Neural cell (in vitro differentiated cells): ENCODE measurements around the gene MGAT5. TPM values are rescaled to one million over a fixed set of nuclear protein-coding genes. Genes with fewer than 3 reads are reported as not detected.

Experiments
- H2AFZ ChIP-seq: fragments of 200-600, 300-800 bp; sonication (generic), shearing (Covaris generic); 2 replicates; pipeline ENCODE4 v1.6.0; 2014; ENCODE audit warnings: low read depth, mild to moderate bottlenecking, antibody characterized with exemption, low read length, moderate library complexity
- H3F3A ChIP-seq: fragments of 200-600 bp; shearing (Covaris generic); 2 replicates; pipeline ENCODE4 v1.6.1; 2016; ENCODE audit warnings: mild to moderate bottlenecking, moderate library complexity, mixed read lengths, antibody characterized with exemption, low read length; ENCODE audit not compliant: insufficient read depth, poor library complexity, severe bottlenecking
- H3K27ac ChIP-seq: fragments of 200-600, 300-800 bp; sonication (generic), shearing (Covaris generic); 2 replicates; pipeline ENCODE4 v1.5.1; 2014; ENCODE audit warnings: mild to moderate bottlenecking, low read length, moderate library complexity
- H3K27me3 ChIP-seq: fragments of 300-800, 200-600 bp; sonication (generic), shearing (Covaris generic); 2 replicates; pipeline ENCODE4 v1.6.0; 2014; ENCODE audit warnings: mild to moderate bottlenecking, low read depth, low read length, moderate library complexity; ENCODE audit not compliant: insufficient read depth
- H3K36me3 ChIP-seq: fragments of 300-800, 200-600 bp; sonication (generic), shearing (Covaris generic); 2 replicates; pipeline ENCODE4 v1.5.1; 2014; ENCODE audit warnings: mild to moderate bottlenecking, antibody characterized with exemption, low read length, moderate library complexity; ENCODE audit not compliant: insufficient read depth
- H3K4me2 ChIP-seq: fragments of 300-800, 200-600 bp; sonication (generic), shearing (Covaris generic); 2 replicates; pipeline ENCODE4 v1.6.0; 2014; ENCODE audit warnings: mild to moderate bottlenecking, low read length
- H3K4me3 ChIP-seq: fragments of 300-800, 200-600 bp; sonication (generic), shearing (Covaris generic); 2 replicates; pipeline ENCODE4 v1.5.1; 2014; ENCODE audit warnings: mild to moderate bottlenecking, low read length, moderate library complexity
- H3K79me2 ChIP-seq: fragments of 200-600 bp; shearing (Covaris generic); replicated peaks from 2 replicates; pipeline ENCODE4 v1.6.0; 2014; ENCODE audit warnings: mild to moderate bottlenecking, low read length, moderate library complexity; ENCODE audit not compliant: insufficient read depth
- H3K9ac ChIP-seq: fragments of 300-800, 200-600 bp; sonication (generic), shearing (Covaris generic); 2 replicates; pipeline ENCODE4 v1.6.1; 2016; ENCODE audit warnings: mild to moderate bottlenecking, low read length, mixed read lengths
- H3K9me2 ChIP-seq: fragments of 200-600 bp; shearing (Covaris generic); 2 replicates; pipeline ENCODE4 v1.6.1; 2016; ENCODE audit warnings: mild to moderate bottlenecking, low read length, mixed read lengths; ENCODE audit not compliant: insufficient read depth
- H3K9me3 ChIP-seq: fragments of 200-600, 300-800 bp; sonication (generic), shearing (Covaris generic); 2 replicates; pipeline ENCODE4 v1.6.1; 2016; ENCODE audit warnings: mild to moderate bottlenecking, mixed run types, low read length, moderate library complexity, mixed read lengths
- H4K20me1 ChIP-seq: fragments of 200-600 bp; shearing (Covaris generic); 2 replicates; pipeline ENCODE4 v1.6.1; 2016; ENCODE audit warnings: mild to moderate bottlenecking, mixed run types; ENCODE audit not compliant: insufficient read depth
- EP300 ChIP-seq: fragments of 450-650 bp; conservative IDR thresholded peaks from 2 replicates; pipeline ENCODE4 v1.6.1; 2014; ENCODE audit warnings: antibody characterized with exemption, mild to moderate bottlenecking, moderate library complexity; ENCODE audit not compliant: poor library complexity, severe bottlenecking
- EZH2 ChIP-seq: fragments of 200-600, 300-800 bp; shearing (Covaris generic), sonication (generic); IDR thresholded peaks from 2 replicates; pipeline ENCODE4 v1.6.1; 2014; ENCODE audit warnings: antibody characterized with exemption, low read length, borderline replicate concordance, mild to moderate bottlenecking; ENCODE audit not compliant: insufficient read depth, poor library complexity, severe bottlenecking
- MXI1 ChIP-seq: fragments of 450-650 bp; conservative IDR thresholded peaks from 2 replicates; pipeline ENCODE4 v1.6.1; 2014; ENCODE audit warnings: antibody characterized with exemption, mild to moderate bottlenecking; ENCODE audit not compliant: poor library complexity, severe bottlenecking
- POLR2AphosphoS5 ChIP-seq: IDR thresholded peaks from 2 replicates; pipeline ENCODE4 v1.6.1; 2012
- RAD21 ChIP-seq: fragments of 450-650 bp; conservative IDR thresholded peaks from 2 replicates; pipeline ENCODE4 v1.6.1; 2014; ENCODE audit warnings: antibody characterized with exemption, mild to moderate bottlenecking, moderate library complexity
- SMC3 ChIP-seq: fragments of 450-650 bp; conservative IDR thresholded peaks from 2 replicates; pipeline ENCODE4 v1.6.1; 2014; ENCODE audit warnings: antibody characterized with exemption, mild to moderate bottlenecking, moderate library complexity; ENCODE audit not compliant: poor library complexity
- TAF1 ChIP-seq: IDR thresholded peaks from 2 replicates; pipeline ENCODE4 v1.6.1; 2012; ENCODE audit warnings: low read depth
- polyA plus RNA-seq: library from polyadenylated mRNA; depleted of rRNA; stranded (reverse); fragments of >200 nt; gene quantifications from 2 replicates; pipeline ENCODE4 v1.2.3, GENCODE V29; 2014
- TF ChIP-seq, protein P1 (sequence below): IDR thresholded peaks from 2 replicates; pipeline ENCODE4 v1.6.1; 2012; ENCODE audit warnings: borderline replicate concordance
- TF ChIP-seq, protein P2 (sequence below): fragments of 450-650 bp; IDR thresholded peaks from 2 replicates; pipeline ENCODE4 v1.5.1; 2014; ENCODE audit warnings: antibody characterized with exemption, mild to moderate bottlenecking, moderate library complexity; ENCODE audit not compliant: poor library complexity, severe bottlenecking

Gene MGAT5
- polyA plus RNA-seq, 1 donor from 2014 or later, result 40.9 TPM

DNA sequence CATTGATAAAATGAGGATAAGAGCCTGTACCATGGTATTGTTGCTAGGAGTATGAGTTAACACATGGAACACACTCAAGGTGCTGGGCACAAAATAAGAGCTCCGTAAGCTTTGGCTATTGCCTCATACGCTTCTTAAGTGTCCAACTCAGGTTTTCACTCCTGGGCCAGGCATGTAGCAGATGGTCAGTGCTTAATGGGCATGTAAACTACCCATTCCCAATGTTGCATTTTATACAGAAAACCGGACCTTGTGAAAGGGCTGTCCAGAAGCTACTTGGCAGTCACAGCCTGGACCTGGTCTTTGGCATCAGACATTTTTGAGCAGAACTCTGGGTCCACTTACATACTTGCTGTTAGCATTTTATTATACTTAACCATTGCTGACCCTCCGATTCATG is 26.9 kb downstream of the MGAT5 start:
- no peak for TF ChIP-seq RAD21
- TF ChIP-seq POLR2AphosphoS5, result no peak
- no peak for TF ChIP-seq SMC3
- TF ChIP-seq MXI1, result no peak
- TF ChIP-seq, protein P1, sequence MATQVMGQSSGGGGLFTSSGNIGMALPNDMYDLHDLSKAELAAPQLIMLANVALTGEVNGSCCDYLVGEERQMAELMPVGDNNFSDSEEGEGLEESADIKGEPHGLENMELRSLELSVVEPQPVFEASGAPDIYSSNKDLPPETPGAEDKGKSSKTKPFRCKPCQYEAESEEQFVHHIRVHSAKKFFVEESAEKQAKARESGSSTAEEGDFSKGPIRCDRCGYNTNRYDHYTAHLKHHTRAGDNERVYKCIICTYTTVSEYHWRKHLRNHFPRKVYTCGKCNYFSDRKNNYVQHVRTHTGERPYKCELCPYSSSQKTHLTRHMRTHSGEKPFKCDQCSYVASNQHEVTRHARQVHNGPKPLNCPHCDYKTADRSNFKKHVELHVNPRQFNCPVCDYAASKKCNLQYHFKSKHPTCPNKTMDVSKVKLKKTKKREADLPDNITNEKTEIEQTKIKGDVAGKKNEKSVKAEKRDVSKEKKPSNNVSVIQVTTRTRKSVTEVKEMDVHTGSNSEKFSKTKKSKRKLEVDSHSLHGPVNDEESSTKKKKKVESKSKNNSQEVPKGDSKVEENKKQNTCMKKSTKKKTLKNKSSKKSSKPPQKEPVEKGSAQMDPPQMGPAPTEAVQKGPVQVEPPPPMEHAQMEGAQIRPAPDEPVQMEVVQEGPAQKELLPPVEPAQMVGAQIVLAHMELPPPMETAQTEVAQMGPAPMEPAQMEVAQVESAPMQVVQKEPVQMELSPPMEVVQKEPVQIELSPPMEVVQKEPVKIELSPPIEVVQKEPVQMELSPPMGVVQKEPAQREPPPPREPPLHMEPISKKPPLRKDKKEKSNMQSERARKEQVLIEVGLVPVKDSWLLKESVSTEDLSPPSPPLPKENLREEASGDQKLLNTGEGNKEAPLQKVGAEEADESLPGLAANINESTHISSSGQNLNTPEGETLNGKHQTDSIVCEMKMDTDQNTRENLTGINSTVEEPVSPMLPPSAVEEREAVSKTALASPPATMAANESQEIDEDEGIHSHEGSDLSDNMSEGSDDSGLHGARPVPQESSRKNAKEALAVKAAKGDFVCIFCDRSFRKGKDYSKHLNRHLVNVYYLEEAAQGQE, result no peak
- TF ChIP-seq EZH2, result no peak
- TF ChIP-seq, protein P2, sequence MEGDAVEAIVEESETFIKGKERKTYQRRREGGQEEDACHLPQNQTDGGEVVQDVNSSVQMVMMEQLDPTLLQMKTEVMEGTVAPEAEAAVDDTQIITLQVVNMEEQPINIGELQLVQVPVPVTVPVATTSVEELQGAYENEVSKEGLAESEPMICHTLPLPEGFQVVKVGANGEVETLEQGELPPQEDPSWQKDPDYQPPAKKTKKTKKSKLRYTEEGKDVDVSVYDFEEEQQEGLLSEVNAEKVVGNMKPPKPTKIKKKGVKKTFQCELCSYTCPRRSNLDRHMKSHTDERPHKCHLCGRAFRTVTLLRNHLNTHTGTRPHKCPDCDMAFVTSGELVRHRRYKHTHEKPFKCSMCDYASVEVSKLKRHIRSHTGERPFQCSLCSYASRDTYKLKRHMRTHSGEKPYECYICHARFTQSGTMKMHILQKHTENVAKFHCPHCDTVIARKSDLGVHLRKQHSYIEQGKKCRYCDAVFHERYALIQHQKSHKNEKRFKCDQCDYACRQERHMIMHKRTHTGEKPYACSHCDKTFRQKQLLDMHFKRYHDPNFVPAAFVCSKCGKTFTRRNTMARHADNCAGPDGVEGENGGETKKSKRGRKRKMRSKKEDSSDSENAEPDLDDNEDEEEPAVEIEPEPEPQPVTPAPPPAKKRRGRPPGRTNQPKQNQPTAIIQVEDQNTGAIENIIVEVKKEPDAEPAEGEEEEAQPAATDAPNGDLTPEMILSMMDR, result no peak
- no peak for TF ChIP-seq EP300
- TF ChIP-seq TAF1, result no peak
- H3F3A ChIP-seq, result no peaks in the 10 kb centered on the region
- no peaks in the 10 kb centered on the region for H4K20me1 ChIP-seq
- no peak overlapping the region for H2AFZ ChIP-seq
- no peaks in the 10 kb centered on the region for H3K9me2 ChIP-seq
- no peaks in the 10 kb centered on the region for H3K27me3 ChIP-seq
- H3K9ac ChIP-seq, result no peak overlapping the region
- H3K27ac ChIP-seq, result no peak overlapping the region
- H3K4me3 ChIP-seq, result no peak overlapping the region
- H3K79me2 ChIP-seq, result no peaks in the 10 kb centered on the region
- no peak overlapping the region for H3K4me2 ChIP-seq
- H3K36me3 ChIP-seq, result no peaks in the 10 kb centered on the region
- H3K9me3 ChIP-seq, result no peaks in the 10 kb centered on the region

DNA sequence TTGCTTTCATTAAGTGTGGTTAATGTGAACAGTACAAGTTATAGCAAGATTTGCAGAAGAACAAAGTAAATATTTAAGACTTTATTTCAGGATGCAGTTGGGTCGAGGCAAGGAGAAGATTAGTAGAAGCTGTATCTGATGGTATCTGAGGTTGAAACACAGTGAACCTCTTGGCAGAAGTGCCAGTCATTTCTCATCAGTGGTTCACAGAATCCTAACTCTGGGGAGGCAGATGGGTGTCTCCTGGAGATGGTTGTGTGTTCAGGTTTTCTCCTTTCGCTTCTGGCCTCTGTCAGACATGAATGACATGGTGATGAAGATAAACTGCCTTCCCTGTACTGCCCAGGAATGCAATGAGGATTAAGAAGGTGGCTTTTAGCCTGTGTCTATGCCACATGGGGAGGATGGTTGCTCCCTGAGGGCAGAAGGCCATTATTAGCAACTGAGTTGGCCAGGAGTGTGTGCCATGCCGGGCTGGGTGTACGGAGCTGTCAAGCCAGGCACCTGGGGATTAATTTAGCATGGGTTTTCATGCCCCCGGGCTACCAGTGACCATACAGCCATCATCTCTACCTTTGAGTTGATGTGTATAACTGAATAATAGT is 28.0 kb downstream of the MGAT5 start:
- H4K20me1 ChIP-seq, result no peaks in the 10 kb centered on the region
- no peaks in the 10 kb centered on the region for H3K36me3 ChIP-seq
- H3K4me2 ChIP-seq, result no peak overlapping the region
- H3K79me2 ChIP-seq, result no peaks in the 10 kb centered on the region
- no peaks in the 10 kb centered on the region for H3K9me2 ChIP-seq
- H2AFZ ChIP-seq, result no peak overlapping the region
- no peak for TF ChIP-seq TAF1
- TF ChIP-seq EP300, result no peak
- TF ChIP-seq RAD21, result no peak
- H3K9me3 ChIP-seq, result no peaks in the 10 kb centered on the region
- no peak overlapping the region for H3K9ac ChIP-seq
- no peak overlapping the region for H3K4me3 ChIP-seq
- H3K27me3 ChIP-seq, result no peaks in the 10 kb centered on the region
- H3F3A ChIP-seq, result no peaks in the 10 kb centered on the region
- H3K27ac ChIP-seq, result no peak overlapping the region
